IMR-90 (cell line): ENCODE results near the gene TEP1. TPM values are rescaled to one million over a fixed set of nuclear protein-coding genes. Genes with fewer than 3 reads are reported as not detected.

Experiments used
- ATAC-seq: fragments of 200-7000 bp; cut with Tn5 transposase; 2 replicates; pipeline ENCODE4 v1.9.1; 2020; ENCODE audit warnings: low read depth, mild to moderate bottlenecking, moderate library complexity
- BruUV-seq: library from RNA; stranded (reverse); fragments of 400-500 nt; replicated peaks from 2 replicates; lab custom pipeline; 2021; lab: Mats Ljungman, UMichigan
- CTCF ChIA-PET: fragments of 300-600 bp; formaldehyde crosslinking; extraction: SDS; loops from one replicate; lab custom pipeline; 2021; ENCODE audit warnings: antibody characterized with exemption; lab: Yijun Ruan, JAX
- POLR2A ChIA-PET: fragments of 300-600 bp; sonication (Branson Sonifier 250); formaldehyde crosslinking; loops from one replicate; lab custom pipeline; 2022; ENCODE audit warnings: antibody characterized with exemption; ENCODE audit not compliant: unreplicated experiment; lab: Charles Lee
- DNase-seq: peaks from one replicate; pipeline ENCODE4 v3.0.0; 2013
- H2AFZ ChIP-seq: replicated peaks from 2 replicates; pipeline ENCODE3; 2013; ENCODE audit warnings: low read length, mild to moderate bottlenecking; ENCODE audit not compliant: poor library complexity
- H2AK5ac ChIP-seq: 2 replicates; pipeline ENCODE4 v1.6.1; 2013; ENCODE audit warnings: low read depth, low read length, inconsistent platforms
- H2AK9ac ChIP-seq: replicated peaks from 2 replicates; pipeline ENCODE3; 2013; ENCODE audit warnings: mild to moderate bottlenecking, low read depth, low read length, moderate library complexity; ENCODE audit not compliant: poor library complexity
- H2BK120ac ChIP-seq: 2 replicates; pipeline ENCODE4 v1.6.1; 2013; ENCODE audit warnings: low read depth, low read length, inconsistent platforms
- H2BK15ac ChIP-seq: 3 replicates; pipeline ENCODE4 v1.6.1; 2013; ENCODE audit warnings: low read depth, low read length, inconsistent platforms
- H2BK20ac ChIP-seq: 2 replicates; pipeline ENCODE4 v1.6.1; 2013; ENCODE audit warnings: low read depth, mild to moderate bottlenecking, inconsistent platforms, low read length, moderate library complexity
- H2BK5ac ChIP-seq: 2 replicates; pipeline ENCODE4 v1.6.1; 2013; ENCODE audit warnings: mild to moderate bottlenecking, low read depth, low read length, inconsistent platforms; ENCODE audit not compliant: poor library complexity, severe bottlenecking
- H3K14ac ChIP-seq: replicated peaks from 2 replicates; pipeline ENCODE4 v1.6.1; 2013; ENCODE audit warnings: low read depth, low read length, inconsistent platforms
- H3K18ac ChIP-seq: 2 replicates; pipeline ENCODE4 v1.6.1; 2013; ENCODE audit warnings: low read depth, low read length, control low read depth
- H3K23ac ChIP-seq: 2 replicates; pipeline ENCODE4 v1.6.1; 2013; ENCODE audit warnings: low read depth, low read length, inconsistent platforms
- H3K27ac ChIP-seq: 2 replicates; pipeline ENCODE4 v1.5.1; 2013; ENCODE audit warnings: mild to moderate bottlenecking, control low read depth, low read length; ENCODE audit not compliant: insufficient read depth
- H3K27me3 ChIP-seq: 2 replicates; pipeline ENCODE4 v1.6.1; 2013; ENCODE audit warnings: low read length; ENCODE audit not compliant: control insufficient read depth, insufficient read depth
- H3K36me3 ChIP-seq: 2 replicates; pipeline ENCODE4 v1.6.1; 2013; ENCODE audit warnings: low read length, mixed read lengths; ENCODE audit not compliant: control insufficient read depth, insufficient read depth
- H3K4ac ChIP-seq: 2 replicates; pipeline ENCODE4 v1.6.1; 2013; ENCODE audit warnings: low read depth, low read length, inconsistent platforms
- H3K4me1 ChIP-seq: 2 replicates; pipeline ENCODE4 v1.6.1; 2013; ENCODE audit warnings: low read length, mixed read lengths; ENCODE audit not compliant: control insufficient read depth, insufficient read depth
- H3K4me2 ChIP-seq: 2 replicates; pipeline ENCODE4 v1.6.1; 2013; ENCODE audit warnings: low read depth, mild to moderate bottlenecking, control low read depth, low read length, moderate library complexity
- H3K4me3 ChIP-seq: 2 replicates; pipeline ENCODE4 v1.5.1; 2013; ENCODE audit warnings: low read depth, mild to moderate bottlenecking, control low read depth, low read length, moderate library complexity; ENCODE audit not compliant: insufficient read depth
- H3K56ac ChIP-seq: 2 replicates; pipeline ENCODE4 v1.6.1; 2013; ENCODE audit warnings: low read length, inconsistent platforms; ENCODE audit not compliant: insufficient read depth; ENCODE audit errors: extremely low read depth
- H3K79me1 ChIP-seq, 2 experiments: 2 replicates each; pipeline ENCODE4 v1.6.1; 2013; ENCODE audit warnings: low read length in 2 of 2, inconsistent platforms in 1 of 2, low read depth in 1 of 2
- H3K9ac ChIP-seq: 2 replicates; pipeline ENCODE4 v1.6.1; 2013; ENCODE audit warnings: low read depth, low read length, control low read depth
- H3K9me1 ChIP-seq: 2 replicates; pipeline ENCODE4 v1.6.1; 2013; ENCODE audit warnings: low read length, inconsistent platforms; ENCODE audit not compliant: insufficient read depth
- H3K9me3 ChIP-seq: 2 replicates; pipeline ENCODE4 v1.6.1; 2013; ENCODE audit warnings: low read length; ENCODE audit not compliant: control insufficient read depth, insufficient read depth
- H4K20me1 ChIP-seq: 2 replicates; pipeline ENCODE4 v1.6.1; 2013; ENCODE audit warnings: low read length, inconsistent platforms; ENCODE audit not compliant: insufficient read depth
- H4K5ac ChIP-seq: 2 replicates; pipeline ENCODE4 v1.6.1; 2013; ENCODE audit warnings: mild to moderate bottlenecking, low read depth, low read length, control low read depth
- H4K8ac ChIP-seq, 2 experiments: 2 replicates each; pipeline ENCODE4 v1.6.1; 2013; ENCODE audit warnings: low read depth in 2 of 2, low read length in 2 of 2, control low read depth in 1 of 2, inconsistent platforms in 1 of 2
- H4K91ac ChIP-seq: 2 replicates; pipeline ENCODE4 v1.6.1; 2013; ENCODE audit warnings: low read depth, low read length, inconsistent platforms; ENCODE audit not compliant: insufficient read depth
- BHLHE40 ChIP-seq: fragments of 150-350 bp; IDR thresholded peaks from 2 replicates; pipeline ENCODE4 v1.6.1; 2016; ENCODE audit warnings: mild to moderate bottlenecking, low read depth, low read length
- CEBPB ChIP-seq: IDR thresholded peaks from 2 replicates; pipeline ENCODE4 v1.6.1; 2012; ENCODE audit warnings: low read depth, low read length, improper control_type of control experiment
- CHD1 ChIP-seq: IDR thresholded peaks from 2 replicates; pipeline ENCODE4 v1.6.1; 2012; ENCODE audit warnings: low read depth, low read length, improper control_type of control experiment
- CTCF ChIP-seq: conservative IDR thresholded peaks from 2 replicates; pipeline ENCODE4 v1.5.1; 2012; ENCODE audit warnings: mild to moderate bottlenecking, low read depth, low read length, improper control_type of control experiment
- ELK1 ChIP-seq: fragments of 150-350 bp; IDR thresholded peaks from 2 replicates; pipeline ENCODE4 v1.6.1; 2016; ENCODE audit warnings: low read depth, mild to moderate bottlenecking, low read length, moderate library complexity, borderline replicate concordance
- FOS ChIP-seq: fragments of 150-350 bp; IDR thresholded peaks from 2 replicates; pipeline ENCODE4 v1.6.1; 2016; ENCODE audit warnings: low read depth, low read length
- MAZ ChIP-seq: IDR thresholded peaks from 2 replicates; pipeline ENCODE4 v1.6.1; 2012; ENCODE audit warnings: low read depth, mild to moderate bottlenecking, low read length, improper control_type of control experiment, moderate library complexity, borderline replicate concordance
- MXI1 ChIP-seq: IDR thresholded peaks from 2 replicates; pipeline ENCODE4 v1.6.1; 2012; ENCODE audit warnings: low read depth, mild to moderate bottlenecking, low read length, moderate library complexity, borderline replicate concordance
- POLR2A ChIP-seq: IDR thresholded peaks from 2 replicates; pipeline ENCODE4 v1.6.1; 2012; ENCODE audit warnings: mild to moderate bottlenecking, low read depth, low read length
- RAD21 ChIP-seq: IDR thresholded peaks from 2 replicates; pipeline ENCODE4 v1.6.1; 2012; ENCODE audit warnings: low read length, improper control_type of control experiment
- RFX5 ChIP-seq: IDR thresholded peaks from 2 replicates; pipeline ENCODE4 v1.8.0; 2012; ENCODE audit warnings: low read depth, mild to moderate bottlenecking, low read length, moderate library complexity
- SMC3 ChIP-seq: fragments of 150-350 bp; IDR thresholded peaks from 2 replicates; pipeline ENCODE4 v1.6.1; 2016; ENCODE audit warnings: low read depth, mild to moderate bottlenecking, antibody characterized with exemption, low read length, moderate library complexity
- USF2 ChIP-seq: fragments of 150-350 bp; IDR thresholded peaks from 2 replicates; pipeline ENCODE4 v1.6.1; 2017; ENCODE audit warnings: mild to moderate bottlenecking, antibody characterized with exemption, low read length, low read depth
- WGBS, 2 experiments: methylation state at CpG; one replicate each; pipeline versions ENCODE4 v1.1.5 to v1.1.7; 2013; ENCODE audit warnings: missing lambda C conversion rate in 2 of 2; ENCODE audit not compliant: insufficient read length in 1 of 2; ENCODE audit errors: extremely low coverage in 2 of 2; 5-methylcytosine and 5-hydroxymethylcytosine counted together
- dilution Hi-C: fragments of 300-500 bp; cut with HindIII; formaldehyde crosslinking; loops from one replicate; pipeline ENCODE4 v1.14.3; 2018; ENCODE audit warnings: low sequenced_read_pairs; ENCODE audit not compliant: unreplicated experiment
- in situ Hi-C: fragments of 300-500 bp; cut with MboI; formaldehyde crosslinking; loops from 3 replicates; pipeline ENCODE4 v1.14.3; 2019; ENCODE audit warnings: low sequenced_read_pairs, inconsistent platforms, mixed read lengths
- intact Hi-C: fragments of 100-400 bp; cut with micrococcal nuclease; formaldehyde crosslinking; loops from 2 replicates; pipeline ENCODE4 v1.10.0; 2022
- polyA plus RNA-seq, 3 experiments: library from polyadenylated mRNA; depleted of rRNA; stranded (reverse); fragments of >200 nt; gene quantifications; 2 replicates each; pipeline ENCODE4 v1.2.3, GENCODE V29; 2012; ENCODE audit warnings: low replicate concordance in 1 of 3
- total RNA-seq: library from RNA; depleted of rRNA; stranded (reverse); fragments of >200 nt; gene quantifications from 2 replicates; pipeline ENCODE4 v1.2.3, GENCODE V29; 2012

The TEP1 gene
- total and polyA plus RNA-seq, 2 of the 4 experiments (the other 2 are of a cell fraction), result 10.7 to 12.4 TPM

- Histone ChIP-seq H3K23ac (peak overlapping the region; percentile 47), H2AK9ac (no peak overlapping the region), H2AFZ (peak overlapping the region; percentile 94), H3K4ac (peak overlapping the region; percentile 75), H3K4me3 (peak overlapping the region; percentile 71), H3K79me1 (peaks cover 3 to 14% of the 10 kb centered on the region in 2 experiments; a peak in 2 of 4 replicates), H3K9ac (peak overlapping the region; percentile 90), H3K18ac (no peak overlapping the region), H2BK5ac (peak overlapping the region; percentile 40), H3K27me3 (0 out of 2 replicates have a peak, but pooled peaks cover 2% of the 10 kb centered on the region), H3K14ac (peak overlapping the region; percentile 84), H2AK5ac (0 out of 2 replicates have a peak overlapping the region, but pooled peaks have one; percentile 16), H2BK15ac (no peak overlapping the region), H3K56ac (peak overlapping the region; percentile 85), H4K91ac (peak overlapping the region; percentile 33; the same call in 1 of the 2 replicates), H3K4me2 (peak overlapping the region; percentile 74), H4K8ac (peak overlapping the region; percentile 55 to 94), H3K36me3 (peaks cover 7% of the 10 kb centered on the region), H3K9me3 (no peaks in the 10 kb centered on the region), H3K4me1 (no peaks in the 10 kb centered on the region), H3K27ac (peak overlapping the region; percentile 71), H2BK20ac (no peak overlapping the region), H4K20me1 (peaks cover 3% of the 10 kb centered on the region; the same call in 1 of the 2 replicates), H2BK120ac (no peak overlapping the region), H3K9me1 (no peaks in the 10 kb centered on the region), H4K5ac (peak overlapping the region; percentile 42)
- BruUV-seq, result no TSS peak
- TF ChIP-seq ELK1, result no peak
- no peak for TF ChIP-seq CEBPB
- TF ChIP-seq CTCF, result no peak
- no peak for TF ChIP-seq RAD21
- TF ChIP-seq BHLHE40, result no peak
- TF ChIP-seq POLR2A, result no peak
- no peak for TF ChIP-seq RFX5
- no peak for TF ChIP-seq MXI1
- no peak for TF ChIP-seq SMC3
- TF ChIP-seq USF2, result no peak
- TF ChIP-seq CHD1, result no peak
- no peak for TF ChIP-seq FOS
- TF ChIP-seq MAZ, result no peak
- intact Hi-C loops (loop anchor here (1.0 to 2.0 kb wide), 6 partner anchors 39 to 339 kb away; partner anchors contain the start of genes APEX1, PIP4P1, TEP1 and TTC5), dilution Hi-C loops (no loop called here), in situ Hi-C loops (loop anchor here (25.0 kb wide), 2 partner anchors 643 to 743 kb away; partner anchors contain the start of genes METTL17, SLC39A2 and ZNF219)
- WGBS, 2 experiments, result no CpG with 5 or more reads among the region's 3 CpGs
- ATAC-seq (no peak), DNase-seq (peak; percentile 48)
- CTCF ChIA-PET, result interaction anchor here (1.1 to 3.3 kb wide), 2 partner anchors 13 to 17 kb away, joined by 3 to 17 read pairs; no protein-coding TSS in a partner anchor
- POLR2A ChIA-PET, result interaction anchor here (0.5 to 0.6 kb wide), 3 partner anchors 16 to 631 kb away, joined by 3 to 6 read pairs (median 3); no protein-coding TSS in a partner anchor
These were observed 69.5 kb downstream of the TEP1 start for GRCh38 chr14:20343862-20344220.
